MM.1S (cell line): ENCODE data around the gene ETV7.
A peak's percentile ranks its signal among the peaks of the same experiment; 100 is the strongest.

Experiments used
- EZH2 ChIP-seq: fragments of 300-600 bp; sonication (generic); optimal IDR thresholded peaks from 2 replicates; pipeline ENCODE3; 2017; ENCODE audit warnings: low read depth, mild to moderate bottlenecking, antibody characterized with exemption, low read length, mixed read lengths
- TF ChIP-seq, protein P1 (sequence below): fragments of 300-600 bp; sonication (generic); IDR thresholded peaks from 2 replicates; pipeline ENCODE4 v1.5.1; 2016; ENCODE audit warnings: antibody characterized with exemption, low read length, mixed read lengths

DNA sequence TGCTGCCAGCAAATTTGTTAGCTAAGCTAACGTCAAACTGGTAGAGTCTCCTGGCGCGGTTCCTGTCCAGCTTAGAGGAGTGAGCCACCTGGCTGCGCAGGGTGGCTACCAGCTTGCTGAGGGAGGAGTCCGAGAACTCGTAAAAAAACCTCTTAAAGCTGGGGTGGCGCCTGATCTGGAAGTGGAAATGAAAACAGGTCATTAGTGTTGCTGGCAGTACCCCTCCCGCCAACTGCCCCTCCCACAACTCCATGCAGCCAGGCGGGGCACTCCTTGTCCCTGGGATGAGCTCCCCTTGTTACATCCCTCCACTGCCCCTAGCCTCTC lies 68.1 kb downstream of the ETV7 start:
- TF ChIP-seq, protein P1, sequence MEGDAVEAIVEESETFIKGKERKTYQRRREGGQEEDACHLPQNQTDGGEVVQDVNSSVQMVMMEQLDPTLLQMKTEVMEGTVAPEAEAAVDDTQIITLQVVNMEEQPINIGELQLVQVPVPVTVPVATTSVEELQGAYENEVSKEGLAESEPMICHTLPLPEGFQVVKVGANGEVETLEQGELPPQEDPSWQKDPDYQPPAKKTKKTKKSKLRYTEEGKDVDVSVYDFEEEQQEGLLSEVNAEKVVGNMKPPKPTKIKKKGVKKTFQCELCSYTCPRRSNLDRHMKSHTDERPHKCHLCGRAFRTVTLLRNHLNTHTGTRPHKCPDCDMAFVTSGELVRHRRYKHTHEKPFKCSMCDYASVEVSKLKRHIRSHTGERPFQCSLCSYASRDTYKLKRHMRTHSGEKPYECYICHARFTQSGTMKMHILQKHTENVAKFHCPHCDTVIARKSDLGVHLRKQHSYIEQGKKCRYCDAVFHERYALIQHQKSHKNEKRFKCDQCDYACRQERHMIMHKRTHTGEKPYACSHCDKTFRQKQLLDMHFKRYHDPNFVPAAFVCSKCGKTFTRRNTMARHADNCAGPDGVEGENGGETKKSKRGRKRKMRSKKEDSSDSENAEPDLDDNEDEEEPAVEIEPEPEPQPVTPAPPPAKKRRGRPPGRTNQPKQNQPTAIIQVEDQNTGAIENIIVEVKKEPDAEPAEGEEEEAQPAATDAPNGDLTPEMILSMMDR, result peak; percentile 15; the same call in 1 of the 2 replicates
- TF ChIP-seq EZH2, result no peak
